PC-3 (cell line): ENCODE results near the gene LHFPL6.

Experiments used
- EZH2 ChIP-seq: fragments of 300-600 bp; sonication (generic); IDR thresholded peaks from one replicate; pipeline ENCODE4 v1.6.1; 2017; ENCODE audit warnings: antibody characterized with exemption, mild to moderate bottlenecking, low read length; ENCODE audit not compliant: unreplicated experiment
- TF ChIP-seq, protein P1 (sequence below): fragments of 300-600 bp; sonication (generic); conservative IDR thresholded peaks from 2 replicates; pipeline ENCODE4 v1.5.1; 2017; ENCODE audit warnings: antibody characterized with exemption, low read depth, mild to moderate bottlenecking, low read length

GRCh38 chr13:39494006-39494405 is 109.0 kb downstream of the LHFPL6 start:
- TF ChIP-seq EZH2, result no peak
- TF ChIP-seq, protein P1, sequence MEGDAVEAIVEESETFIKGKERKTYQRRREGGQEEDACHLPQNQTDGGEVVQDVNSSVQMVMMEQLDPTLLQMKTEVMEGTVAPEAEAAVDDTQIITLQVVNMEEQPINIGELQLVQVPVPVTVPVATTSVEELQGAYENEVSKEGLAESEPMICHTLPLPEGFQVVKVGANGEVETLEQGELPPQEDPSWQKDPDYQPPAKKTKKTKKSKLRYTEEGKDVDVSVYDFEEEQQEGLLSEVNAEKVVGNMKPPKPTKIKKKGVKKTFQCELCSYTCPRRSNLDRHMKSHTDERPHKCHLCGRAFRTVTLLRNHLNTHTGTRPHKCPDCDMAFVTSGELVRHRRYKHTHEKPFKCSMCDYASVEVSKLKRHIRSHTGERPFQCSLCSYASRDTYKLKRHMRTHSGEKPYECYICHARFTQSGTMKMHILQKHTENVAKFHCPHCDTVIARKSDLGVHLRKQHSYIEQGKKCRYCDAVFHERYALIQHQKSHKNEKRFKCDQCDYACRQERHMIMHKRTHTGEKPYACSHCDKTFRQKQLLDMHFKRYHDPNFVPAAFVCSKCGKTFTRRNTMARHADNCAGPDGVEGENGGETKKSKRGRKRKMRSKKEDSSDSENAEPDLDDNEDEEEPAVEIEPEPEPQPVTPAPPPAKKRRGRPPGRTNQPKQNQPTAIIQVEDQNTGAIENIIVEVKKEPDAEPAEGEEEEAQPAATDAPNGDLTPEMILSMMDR, result no peak
